Measurements from ENCODE around the gene PAX7.

Gene PAX7

DNA sequence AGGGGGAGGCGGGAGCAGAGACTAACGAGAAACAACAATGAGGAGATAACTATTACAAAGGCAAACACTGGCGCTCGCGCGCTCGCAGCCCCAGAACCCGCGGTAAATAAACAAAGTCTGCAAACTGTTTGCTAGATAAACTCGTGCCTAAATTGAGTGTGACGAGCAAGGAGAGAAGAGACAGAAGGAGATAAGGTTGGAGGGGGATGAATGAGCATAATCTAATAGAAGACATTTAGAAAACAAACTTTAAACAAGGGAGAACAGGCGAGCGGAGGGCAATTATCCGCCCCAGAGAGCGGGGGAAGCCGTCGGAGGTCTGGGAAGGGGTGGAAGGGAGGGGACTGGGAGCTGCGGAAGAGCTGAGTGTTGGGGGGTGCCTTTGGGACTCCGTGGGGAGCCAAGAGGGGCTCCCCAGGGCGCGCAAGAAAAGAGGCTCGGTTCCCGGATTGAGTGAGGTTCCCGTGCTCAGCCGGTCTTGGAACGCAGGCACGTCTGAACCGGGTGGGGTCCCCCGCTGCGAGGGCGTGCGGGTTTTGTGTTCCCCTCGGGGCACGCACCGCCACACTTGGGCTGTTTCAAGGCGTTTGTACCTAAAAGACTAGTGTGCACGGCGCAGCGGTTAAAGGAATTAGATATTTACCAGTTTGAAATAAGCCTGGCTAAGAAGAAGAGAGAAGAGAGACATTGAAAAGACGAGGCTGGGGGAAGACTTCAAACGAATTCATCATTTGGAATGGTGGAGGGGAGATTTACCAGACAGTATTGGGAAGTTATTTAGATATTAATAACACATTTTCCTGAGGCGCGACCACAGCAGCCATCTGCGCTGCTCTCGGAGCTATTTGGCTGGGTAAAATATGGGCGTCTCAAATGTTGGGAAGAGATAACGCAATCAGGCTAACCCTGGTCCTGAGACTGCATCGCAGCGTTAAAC is 10.6 kb downstream of the PAX7 start:
- DNase-seq (ENCODE audit: low read depth in 2 of 2), result no peak

DNA sequence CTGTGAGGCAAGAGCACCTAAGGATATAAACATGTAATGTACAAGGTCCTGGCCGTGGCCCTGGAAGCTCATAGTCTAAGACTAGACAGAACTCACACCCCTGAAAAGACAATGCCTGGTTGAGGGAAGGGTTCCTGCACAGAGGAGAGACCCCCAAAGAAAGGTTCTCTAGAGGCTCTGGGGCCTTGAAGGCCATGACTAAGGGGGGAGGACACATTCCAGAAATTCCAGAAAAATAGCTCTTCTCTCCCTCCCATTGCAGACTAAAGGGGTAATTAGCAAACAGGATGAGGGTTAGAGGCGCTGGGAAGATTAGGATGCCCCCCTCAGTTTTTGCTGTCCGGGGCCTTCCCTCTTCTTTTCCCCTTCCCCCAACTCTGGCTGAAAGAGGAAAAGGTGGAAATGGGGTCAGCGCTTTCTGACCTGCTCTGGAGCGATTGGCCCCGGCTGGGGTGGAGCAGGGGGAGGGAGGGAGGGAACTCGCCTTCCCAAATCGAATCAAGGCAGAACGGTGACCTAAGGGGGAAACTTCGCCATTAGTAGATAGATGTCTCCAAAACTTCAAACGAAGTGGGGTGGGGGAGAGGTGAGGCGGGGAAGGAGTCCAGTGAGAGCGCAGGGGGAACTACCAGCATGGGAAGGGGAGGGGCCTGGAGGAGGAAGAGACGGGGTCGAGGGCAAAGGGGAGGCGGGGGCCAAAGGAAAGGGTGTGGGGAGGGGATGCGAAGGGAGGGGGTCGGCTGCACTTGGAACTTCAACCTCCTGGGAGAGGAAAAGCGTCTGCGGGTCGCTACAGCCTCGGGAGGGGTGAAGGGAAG is 11.8 kb downstream of the PAX7 start:
- DNase-seq (ENCODE audit: low read depth in 2 of 2), result no peak

DNA sequence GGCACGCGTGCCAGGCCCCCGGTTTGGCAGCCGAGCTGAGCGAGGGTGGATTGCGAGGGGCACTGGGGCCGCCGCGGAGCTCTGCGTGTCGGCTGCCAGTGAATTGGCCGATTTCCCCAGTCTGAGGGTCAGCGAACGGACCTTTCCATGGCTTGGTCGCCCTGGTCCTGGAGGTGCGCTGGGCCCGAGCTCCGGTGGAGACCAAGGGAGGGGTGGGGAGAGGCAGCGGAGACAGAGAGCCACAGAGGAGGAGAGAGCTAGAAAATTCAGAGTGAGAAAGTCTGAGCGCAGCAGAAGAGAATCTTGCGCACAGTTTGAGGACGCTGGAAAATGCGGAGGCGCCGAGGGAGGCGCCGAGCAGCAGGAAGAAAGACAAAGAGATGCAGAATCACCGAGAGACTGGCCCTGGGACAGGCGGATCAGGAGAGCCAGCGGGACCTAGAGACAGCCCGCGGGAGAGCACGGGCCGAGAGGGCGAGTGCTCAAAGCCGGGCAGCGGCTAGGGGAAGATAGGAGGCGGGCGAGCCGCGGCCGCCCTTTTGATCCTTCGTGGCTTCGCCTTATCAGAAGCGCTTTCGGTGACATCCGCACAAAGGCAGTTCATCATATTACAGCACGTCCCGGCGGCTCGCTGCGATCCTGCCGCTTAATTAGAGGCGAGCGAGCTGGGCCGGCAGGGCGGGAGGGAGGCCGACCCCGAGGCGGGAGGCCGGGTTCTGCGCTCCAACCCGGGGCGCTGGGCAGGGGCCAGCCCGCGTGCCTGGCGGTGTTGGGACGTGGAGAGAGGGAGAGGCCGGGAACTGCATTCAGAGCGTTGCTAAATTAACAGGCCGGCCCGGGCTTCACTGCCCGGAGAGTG is 12.7 kb downstream of the PAX7 start:
- no peak for DNase-seq (ENCODE audit: low read depth in 2 of 2)

DNA sequence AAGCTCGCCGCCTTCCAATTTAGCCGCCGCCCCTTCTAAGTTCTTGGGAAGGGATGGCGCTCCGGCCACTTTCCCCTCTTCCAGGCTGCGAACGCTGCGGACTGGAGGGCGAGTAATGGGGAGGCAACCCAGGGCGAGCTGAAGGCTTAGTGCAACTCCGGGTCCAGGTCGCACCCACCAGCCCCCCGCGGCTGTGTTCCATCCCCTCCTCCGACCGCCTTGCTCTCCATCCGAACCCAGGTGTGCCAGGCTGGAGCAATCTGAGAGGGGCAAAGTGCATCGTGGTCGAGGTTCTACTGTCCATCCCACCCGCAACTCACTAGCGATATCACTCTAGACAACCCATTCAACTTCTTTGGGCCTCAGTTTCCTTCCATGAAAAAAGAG is 13.4 kb downstream of the PAX7 start:
- DNase-seq (ENCODE audit: low read depth in 2 of 2), result no peak

DNA sequence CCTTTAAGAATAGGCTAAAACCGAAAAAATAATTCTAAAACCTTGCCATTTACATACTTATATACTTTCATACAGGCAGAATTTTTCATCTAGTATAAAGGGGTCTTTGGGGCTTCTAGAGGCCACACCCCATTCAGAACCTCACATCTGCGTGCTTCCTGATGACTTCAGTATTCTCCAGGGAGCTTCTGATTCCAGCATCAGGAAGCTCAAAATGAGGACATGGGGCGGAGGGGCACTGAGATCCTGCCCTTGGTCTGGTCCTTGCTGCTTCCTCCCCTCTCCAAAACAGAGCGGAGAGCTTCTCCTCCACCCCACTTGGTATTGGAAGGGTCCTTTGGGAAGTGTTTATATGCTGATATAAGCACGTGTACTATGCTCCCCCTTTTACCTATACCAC is 13.8 kb downstream of the PAX7 start:
- no peak for DNase-seq (ENCODE audit: low read depth in 2 of 2)

DNA sequence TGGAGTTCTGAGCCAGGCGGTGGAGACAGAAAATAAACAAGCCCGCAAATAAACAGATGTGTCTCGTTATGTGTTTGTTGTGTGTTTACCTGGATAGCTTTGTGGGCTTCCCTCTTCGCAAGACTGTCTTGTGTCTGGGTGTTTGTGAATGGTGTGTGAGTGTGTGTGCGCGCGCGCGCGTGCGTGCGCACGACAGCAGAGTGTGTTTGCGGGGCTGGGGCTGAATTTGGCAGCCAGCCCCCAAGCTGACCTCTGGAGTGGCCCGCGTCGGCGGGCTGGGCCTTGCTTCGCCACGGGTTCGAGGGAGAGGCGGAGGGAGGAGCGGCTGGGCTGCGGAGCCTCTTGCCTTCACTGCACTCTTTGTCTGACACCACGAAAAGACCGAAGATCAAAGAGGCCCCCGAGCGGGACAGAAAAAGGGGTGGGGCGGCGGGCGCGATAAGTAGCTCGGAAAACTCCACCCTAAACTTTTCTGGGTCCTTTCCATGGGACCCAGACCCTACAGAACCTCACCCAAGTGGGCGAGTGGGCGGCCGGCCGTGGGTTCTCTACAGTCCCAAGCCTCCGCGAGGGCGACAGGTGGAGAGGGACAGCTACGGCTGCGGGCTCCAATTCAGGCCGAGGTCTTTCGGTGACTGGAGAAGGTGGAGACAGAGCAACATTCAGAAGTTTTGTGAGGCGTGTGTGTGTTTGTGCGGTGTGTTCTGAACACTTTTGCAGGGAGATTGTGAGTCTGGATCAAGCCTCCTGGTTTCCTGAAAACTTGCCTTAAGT is 14.5 kb downstream of the PAX7 start:
- DNase-seq (ENCODE audit: low read depth in 2 of 2), result no peak

DNA sequence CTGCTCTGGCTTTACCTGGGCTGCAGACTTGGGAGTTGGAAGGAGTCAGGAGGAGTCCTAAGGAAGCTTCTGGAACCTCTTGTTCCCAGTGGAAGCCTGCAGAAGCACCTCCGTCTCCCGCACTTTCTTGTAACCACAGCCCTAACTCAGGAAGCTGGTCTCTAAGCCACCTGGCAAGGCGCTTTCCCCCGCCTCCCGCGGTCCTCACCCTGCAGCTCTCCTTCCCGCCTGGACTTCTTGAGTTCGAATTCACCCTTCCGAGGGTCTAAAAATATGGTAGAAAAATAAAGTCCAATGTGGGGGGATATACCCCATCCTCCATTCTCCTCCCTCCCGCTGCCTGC is 15.1 kb downstream of the PAX7 start:
- DNase-seq (ENCODE audit: low read depth in 2 of 2), result no peak

DNA sequence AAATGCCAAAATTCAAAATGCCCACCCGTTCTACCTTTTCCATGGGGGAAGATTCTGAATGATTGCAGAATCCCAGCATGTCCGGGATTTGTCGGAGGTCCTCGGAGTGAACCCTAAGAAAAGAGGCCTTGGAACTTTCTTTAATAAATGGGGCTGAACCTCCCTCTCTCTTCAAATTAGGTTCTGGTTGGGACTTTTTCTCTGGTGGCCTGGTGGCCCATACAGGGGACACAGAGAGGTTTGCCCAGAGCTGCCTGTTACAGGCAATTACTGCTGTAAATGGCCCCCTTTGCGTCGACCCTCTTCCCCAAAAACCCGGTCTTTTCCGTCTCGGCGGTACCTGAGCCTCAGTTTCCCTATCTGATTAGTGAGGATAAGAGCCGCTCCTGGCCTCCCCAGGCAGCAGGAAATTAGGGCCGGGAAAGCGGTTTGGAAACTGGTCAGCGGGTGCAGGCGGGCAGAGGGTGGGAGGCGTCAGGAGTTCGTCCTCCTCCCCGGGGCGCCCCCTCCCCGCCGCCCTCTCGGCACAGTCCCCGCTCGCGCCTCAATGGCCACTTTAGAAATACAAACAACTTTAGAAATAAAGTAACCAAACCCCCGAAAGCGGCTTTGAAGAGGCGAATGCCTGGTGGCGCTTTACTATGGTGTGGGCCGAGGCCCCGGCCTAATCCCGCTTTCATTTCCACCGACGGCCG is 15.6 kb downstream of the PAX7 start:
- DNase-seq (ENCODE audit: low read depth in 2 of 2), result no peak

DNA sequence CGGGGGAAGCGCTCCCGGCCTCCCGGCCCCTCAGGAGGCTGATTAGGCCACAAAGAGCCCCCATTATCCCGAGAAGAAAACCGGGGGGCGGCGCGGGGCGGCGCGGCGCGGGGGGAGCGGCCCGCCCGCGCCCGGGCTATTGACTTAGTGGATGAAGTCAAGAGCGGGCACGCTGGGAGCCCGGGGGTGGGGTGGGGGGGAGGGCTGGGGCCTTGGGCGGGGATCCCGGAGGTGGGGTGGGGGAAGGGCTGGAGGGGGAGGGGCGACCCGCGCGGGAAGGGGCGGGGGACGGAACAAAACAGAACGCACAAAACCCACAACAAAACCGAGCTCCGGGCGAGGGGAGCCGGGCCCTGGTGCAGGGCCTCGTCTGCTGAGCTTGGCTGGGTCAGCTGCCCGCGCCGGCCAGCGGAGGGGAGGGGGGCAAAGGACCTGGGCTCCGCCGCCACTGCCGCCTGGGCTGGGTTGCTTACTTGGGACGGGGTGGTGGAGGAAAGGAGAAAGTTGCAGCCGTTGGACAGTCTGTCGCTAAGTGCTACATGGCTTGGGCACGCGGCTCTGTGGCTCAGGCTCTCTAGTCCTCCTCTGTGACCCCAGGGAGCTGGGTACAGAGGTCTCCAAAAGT is 16.3 kb downstream of the PAX7 start:
- DNase-seq (ENCODE audit: low read depth in 2 of 2), result no peak

DNA sequence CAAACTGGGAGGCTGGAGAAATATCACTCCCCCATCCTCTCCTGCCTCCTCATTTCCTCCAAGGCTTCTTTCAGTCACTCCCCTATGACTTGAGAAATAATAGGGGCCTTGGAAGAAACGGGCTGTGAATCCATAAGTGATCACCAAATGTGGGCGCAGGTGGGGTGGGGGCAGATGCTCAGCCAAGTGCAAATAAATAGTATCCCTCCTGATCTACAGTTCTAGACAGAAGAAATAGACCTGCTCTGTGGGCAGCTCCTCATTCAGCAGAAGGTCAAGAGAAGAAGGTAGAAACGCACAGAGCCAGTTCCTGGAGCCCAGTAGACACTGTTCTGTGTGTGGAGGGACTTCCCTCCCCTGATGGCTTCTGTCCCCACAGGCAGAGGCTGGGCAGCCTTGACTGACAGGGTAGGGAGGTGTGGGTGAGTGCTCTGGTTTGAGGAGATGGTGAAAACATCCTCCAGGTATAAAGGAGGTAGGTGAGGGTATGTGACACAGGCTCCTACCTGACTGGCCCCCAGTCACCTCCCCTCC is 17.1 kb downstream of the PAX7 start:
- no peak for DNase-seq (ENCODE audit: low read depth in 2 of 2)

DNA sequence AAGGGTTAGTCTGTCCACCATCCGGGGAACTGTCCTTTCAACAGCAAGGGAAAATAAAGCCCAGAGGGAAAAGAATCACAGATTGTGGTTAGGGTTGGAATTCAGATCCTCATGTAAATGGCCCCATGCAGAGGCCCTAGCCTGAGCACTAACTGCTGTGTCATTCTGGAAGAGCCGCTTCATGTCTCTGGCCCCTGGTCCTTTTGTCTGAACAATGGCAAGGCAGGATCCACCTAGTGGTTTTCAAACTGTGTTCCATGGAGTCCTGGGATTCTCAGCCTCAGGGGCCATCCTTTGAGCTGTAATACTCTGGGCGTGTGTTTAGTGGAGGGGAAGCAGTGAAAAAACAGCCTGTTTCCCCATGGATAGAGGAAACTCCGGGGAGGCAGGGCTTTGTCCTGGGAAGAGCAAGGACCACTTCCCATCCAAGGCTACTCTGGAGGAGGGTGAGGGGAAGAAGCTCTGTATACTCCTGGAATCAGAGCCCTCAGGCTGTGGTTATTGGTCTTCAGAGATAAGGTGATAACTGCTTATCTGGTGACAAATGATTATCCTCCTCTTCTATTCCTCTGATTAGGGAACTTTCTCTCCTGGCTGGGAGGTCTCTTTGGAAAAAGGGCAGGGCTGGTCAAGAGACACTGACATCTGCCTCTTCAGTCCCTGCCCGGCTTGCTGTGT is 19.2 kb downstream of the PAX7 start:
- no peak for DNase-seq (ENCODE audit: low read depth in 2 of 2)

DNA sequence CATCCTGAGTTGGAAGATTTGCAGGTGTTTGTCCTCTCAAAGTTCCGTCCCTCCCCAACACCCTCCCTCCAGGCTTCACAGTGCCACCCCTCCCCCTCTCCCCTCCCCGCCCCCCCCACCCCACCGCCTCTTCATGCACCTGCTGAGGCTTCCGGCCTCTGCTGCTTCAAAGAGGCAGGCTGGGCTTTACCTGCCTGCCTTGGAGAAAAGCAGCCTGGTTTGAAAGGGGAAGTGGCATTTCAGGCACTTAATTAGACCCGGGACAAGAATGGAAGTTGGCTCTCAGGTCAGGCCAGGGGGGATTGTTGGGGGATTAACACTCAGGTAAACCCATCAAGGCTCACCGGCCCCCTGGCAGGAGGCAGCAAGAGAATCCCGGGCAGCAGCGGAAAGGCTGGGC is 21.1 kb downstream of the PAX7 start:
- DNase-seq (ENCODE audit: low read depth in 2 of 2), result no peak

DNA sequence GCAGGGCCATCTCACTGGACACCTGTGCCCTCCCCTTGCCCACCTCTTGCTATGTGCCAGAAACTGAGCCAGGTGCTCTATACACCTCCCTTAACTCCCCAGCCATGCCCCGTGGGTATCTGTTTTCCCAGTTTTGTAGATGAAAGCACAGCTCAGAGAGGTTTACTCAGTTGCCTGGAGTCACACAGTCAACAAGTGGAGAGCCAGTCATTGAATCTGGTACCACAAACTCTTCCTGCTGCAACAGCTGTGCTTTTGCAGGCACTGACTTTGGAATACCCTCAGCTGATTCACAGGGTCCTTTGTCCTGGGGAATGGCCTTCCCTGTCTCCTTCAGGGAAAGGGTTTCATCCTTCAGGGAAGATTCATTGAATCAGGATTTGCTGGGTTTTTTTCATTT is 22.1 kb downstream of the PAX7 start:
- DNase-seq (ENCODE audit: low read depth in 2 of 2), result no peak

DNA sequence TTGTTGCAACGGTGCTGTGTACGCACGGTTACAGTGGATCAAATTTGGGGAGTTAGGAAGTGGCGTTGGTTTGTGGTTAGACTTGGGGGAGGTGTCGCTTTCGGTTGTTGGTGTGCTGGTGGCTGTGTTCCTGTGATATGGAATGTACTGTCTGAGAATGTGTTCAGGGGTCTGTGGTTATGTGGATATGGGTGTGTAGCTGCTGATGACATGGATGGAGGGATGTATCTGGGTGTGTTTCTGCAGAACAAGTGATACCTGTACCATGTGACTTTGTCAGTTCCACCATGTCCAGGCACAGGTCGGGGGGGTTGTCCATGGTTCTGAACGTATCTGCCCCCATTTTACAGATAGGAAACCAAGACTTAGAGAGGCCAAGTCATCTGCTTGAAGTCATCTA is 22.7 kb downstream of the PAX7 start:
- no peak for DNase-seq (ENCODE audit: low read depth in 2 of 2)

DNA sequence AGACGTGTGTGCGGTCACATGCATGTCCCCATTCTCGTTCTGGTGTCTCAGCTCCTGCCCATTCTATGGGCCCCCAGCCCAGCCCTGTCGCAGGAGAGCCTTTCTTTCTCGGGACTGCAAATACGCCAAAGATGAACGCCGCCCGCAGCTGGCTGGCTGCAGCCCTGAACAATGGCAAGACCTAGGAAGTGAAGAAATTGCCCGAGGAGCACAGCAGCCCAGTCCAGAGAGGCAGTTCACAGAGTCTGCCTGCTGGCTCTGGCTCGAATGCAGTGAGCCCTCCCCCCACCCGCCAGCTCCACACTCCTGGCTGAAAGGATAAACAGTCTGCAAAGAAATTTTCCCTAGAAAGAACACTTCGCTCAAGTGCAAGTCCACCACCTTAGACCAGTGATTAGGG is 23.3 kb downstream of the PAX7 start:
- DNase-seq (ENCODE audit: low read depth in 2 of 2), result no peak

DNA sequence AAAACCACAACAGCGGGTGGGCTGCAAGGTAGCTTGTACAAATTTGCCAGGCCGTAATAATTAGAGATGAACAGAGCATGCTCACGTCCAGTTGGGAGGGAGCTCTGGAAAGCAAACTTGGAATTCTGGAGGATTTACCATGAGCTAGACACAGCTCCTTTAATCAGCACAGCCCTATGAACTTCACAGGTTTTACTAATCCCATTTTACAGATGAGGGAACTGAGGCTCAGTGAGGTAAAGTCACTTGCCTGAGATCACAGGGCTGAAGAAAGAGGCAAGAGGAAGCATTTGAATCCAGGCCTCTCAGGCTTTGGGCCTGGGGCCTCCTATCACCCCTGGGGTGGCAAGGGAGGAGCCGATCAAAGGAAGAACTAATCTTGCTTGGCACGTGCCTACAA is 24.0 kb downstream of the PAX7 start:
- no peak for DNase-seq (ENCODE audit: low read depth in 2 of 2)

DNA sequence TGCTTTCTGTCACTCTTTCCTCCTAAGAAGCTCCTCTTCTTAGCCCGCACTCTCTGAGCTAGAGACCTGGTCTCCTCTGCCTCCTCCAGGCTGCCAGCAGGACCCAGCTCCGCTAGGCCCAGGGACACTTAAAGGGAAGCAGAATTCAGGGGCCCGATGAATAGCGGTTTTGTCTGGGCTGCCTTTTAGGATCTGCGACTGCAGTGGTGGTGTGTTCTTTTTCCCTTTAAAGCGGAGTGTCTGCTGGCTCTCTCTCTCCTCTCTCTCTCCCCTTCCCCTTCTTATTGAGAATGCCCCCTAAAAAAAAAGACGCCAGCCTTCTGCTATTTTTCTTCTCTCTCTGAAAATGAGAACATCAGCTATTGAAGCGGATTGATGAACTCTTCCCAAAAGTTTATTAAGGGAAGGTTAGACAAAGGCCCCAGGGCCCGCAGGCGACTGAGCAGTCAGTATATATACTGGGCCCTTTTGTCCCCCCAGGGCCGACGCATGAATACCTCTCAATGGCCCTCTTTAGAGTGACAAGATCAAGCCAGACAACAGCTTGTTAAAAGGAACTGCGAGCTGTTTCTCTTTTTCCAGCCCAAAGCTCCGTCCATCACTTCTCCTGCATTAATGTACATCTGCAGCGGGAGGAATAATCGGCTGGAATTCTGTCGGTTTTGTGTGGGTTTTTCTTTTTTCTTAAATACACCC is 27.0 kb downstream of the PAX7 start:
- no peak for DNase-seq (ENCODE audit: low read depth in 2 of 2)

DNA sequence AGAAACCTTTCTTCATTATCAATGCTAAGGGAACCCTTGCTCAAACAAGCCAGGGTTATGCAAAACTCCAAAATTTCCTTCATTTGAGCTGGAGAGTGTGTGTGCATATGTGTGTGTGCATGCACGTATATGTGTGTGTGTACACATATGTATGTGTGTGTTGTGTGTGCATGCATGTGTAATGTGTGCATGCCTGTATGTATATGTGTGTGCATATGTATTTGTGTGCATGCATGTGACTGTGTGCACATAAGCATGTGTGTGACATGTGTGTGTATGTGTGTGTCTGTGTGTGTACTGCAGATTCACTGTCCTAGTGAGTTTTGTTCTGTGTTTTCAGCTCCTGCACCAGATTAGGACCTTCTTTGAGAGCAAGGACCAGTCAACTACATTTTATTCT is 28.2 kb downstream of the PAX7 start:
- DNase-seq (ENCODE audit: low read depth in 2 of 2), result no peak

All from stimulated activated CD4-positive, alpha-beta T cell treated with anti-CD3 and anti-CD28 coated beads, Interleukin-4, amount 100 ng/mL, for 48 hours (primary cell).